Measurements from ENCODE around the gene CALCOCO1.
"Not testable (repeated sequence)": the region's sequence is repeated elsewhere in the genome, so short reads cannot be mapped to it uniquely, and the experiment has no call there.

CALCOCO1 gene

GRCh38 chr12:53733807-53734200 is 6.6 kb upstream of the CALCOCO1 start:
- DNase-seq (ENCODE audit: low spot score), result no peak

- no peak for DNase-seq (ENCODE audit: low spot score)
Observed at GRCh38 chr12:53733051-53733806, 6.0 kb upstream of the CALCOCO1 start.

GRCh38 chr12:53729644-53730043 is 2.4 kb upstream of the CALCOCO1 start:
- DNase-seq (ENCODE audit: low spot score), result no peak

DNA sequence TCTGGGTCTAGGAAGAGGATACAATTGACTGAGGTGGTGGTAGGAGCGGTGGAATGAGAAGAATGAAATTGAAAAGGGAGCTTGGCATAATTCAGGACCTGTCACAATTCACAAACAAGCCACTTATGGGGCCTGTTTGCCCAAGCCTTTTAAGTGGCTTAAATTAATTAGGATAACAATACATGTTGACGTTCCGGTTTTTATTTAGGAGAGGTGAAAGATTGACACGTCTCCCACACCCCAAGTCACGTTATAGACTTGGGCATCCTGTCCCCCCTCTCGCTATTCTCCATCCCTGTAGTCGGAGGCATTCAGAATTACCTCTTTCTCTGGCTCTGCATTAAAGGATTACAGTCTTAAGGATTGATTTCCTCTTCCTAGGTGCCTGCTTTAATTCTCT is 954 bp upstream of the CALCOCO1 start:
- no peak for DNase-seq (ENCODE audit: low spot score)

GRCh38 chr12:53726946-53727309 is 324 bp downstream of the CALCOCO1 start:
- DNase-seq (ENCODE audit: low spot score), result no peak

DNA sequence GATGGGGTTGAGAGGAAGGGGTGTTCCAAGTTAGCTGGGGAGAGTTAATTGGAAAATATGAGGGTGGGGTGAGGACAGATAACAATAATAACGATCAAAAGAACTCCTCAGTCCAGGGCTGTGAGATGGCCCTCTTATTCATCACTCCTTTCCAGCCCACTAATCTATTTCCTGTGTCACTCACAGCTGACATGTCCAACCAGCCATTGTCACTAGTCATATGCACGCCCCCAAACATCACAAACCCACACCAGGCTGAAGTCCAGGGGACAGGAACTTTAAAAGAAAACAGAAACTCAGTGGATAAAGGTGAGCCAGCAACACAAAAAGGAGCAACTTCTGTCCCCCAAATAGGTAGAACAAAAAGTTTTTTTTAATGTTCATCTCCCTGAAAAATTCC is 911 bp downstream of the CALCOCO1 start:
- no peak for DNase-seq (ENCODE audit: low spot score)

GRCh38 chr12:53725824-53726223 is 1.4 kb downstream of the CALCOCO1 start:
- peak; percentile 36 for DNase-seq (ENCODE audit: low spot score)

- no peak for DNase-seq (ENCODE audit: low spot score)
Observed at GRCh38 chr12:53722450-53723041, 4.7 kb downstream of the CALCOCO1 start.

DNA sequence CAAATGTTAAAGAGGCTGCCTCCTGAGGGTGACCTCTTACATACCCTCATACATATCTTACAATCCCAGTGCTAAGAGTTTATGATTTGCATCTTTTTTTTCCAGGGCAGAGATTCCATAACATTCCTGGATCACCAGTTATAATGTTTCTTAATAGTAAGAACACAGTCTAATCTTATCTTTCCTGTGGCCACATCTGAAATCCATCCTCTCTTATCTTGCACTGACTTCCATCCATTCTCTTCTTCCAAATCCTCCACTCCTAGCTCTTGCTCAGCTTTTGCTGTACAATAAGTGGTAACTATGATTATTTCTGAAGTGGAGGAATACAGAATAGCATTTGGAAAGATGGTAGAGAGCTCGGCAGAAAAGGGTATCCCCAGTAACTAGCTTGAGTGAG is 6.3 kb downstream of the CALCOCO1 start:
- DNase-seq (ENCODE audit: low spot score), result no peak

DNA sequence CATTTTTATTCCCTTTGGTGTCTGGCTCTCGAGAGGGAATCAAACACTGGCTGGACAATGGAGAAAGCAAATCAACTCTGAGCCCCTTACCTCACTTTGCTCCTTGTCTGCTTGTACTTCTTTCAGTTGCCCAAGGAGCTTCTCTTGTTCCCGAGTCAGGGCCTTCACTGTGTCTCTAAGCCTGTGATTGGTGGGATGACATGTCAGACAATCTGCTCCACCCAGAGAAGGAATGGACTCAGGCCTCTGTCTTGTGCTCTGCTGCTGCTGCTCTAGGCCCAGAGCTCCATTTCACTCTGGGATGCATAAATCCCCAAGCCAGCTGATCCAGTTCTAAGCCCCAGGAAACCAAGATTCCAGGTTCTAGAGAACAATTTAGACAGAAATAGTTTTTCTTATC is 7.6 kb downstream of the CALCOCO1 start:
- no peak for DNase-seq (ENCODE audit: low spot score)

DNA sequence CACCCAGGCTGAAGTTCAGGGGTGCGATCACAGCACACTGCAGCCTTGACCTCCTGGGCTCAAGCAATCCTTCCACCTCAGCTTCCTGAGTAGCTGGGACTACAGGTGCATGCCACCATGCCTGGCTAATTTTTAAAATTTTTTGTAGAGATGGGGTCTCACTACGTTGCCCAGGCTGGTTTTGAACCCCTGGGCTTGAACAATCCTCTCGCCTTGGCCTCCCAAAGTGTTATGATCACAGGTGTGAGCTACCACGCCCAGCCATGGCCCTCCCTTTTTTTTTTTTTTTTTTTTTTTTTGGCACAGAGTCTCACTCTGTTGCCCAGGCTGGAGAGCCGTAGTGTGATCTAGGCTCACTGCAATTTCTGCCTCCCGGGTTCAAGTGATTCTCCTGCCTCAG is 8.7 kb downstream of the CALCOCO1 start:
- DNase-seq (ENCODE audit: low spot score), result not testable (repeated sequence)

DNA sequence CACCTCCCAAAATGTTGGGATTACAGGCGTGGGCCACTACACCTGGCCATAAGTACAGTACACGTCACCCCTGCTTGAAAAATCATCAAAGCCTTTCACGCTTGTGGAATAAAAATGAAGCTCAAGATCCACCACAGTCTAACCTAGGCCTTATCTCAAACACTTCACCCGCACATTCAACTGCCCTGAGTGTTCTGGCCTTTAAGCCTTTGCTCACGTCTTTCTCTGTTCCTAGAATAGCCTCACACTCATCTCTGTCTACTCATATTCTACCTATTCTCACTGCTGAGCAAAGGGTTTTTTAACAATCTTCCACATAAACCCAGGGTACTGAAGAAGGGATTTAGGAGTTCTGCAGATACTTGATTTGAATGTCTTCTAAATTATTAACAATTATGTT is 9.9 kb downstream of the CALCOCO1 start:
- DNase-seq (ENCODE audit: low spot score), result no peak

GRCh38 chr12:53714004-53714403 is 13.2 kb downstream of the CALCOCO1 start:
- DNase-seq (ENCODE audit: low spot score), result no peak

DNA sequence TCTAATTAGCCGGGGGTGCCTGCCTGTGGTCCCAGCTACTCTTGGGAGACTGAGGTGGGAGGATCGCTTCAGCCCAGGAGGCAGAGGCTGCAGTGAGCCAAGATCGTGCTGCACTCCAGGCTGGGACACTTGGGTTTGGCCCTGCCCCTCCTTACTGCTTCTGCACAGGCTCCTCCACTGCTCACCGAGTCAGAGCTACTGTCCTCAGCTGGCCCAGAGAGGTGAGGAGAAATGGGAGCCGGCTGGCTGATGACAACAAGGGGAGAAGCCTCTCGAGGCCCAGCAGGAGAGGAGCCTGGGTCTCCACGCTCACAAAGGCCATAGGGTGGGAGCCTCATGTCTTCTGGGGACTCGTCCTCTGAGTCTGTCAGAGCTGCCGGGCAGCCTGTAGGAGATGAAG is 13.7 kb downstream of the CALCOCO1 start:
- no peak for DNase-seq (ENCODE audit: low spot score)

- DNase-seq (ENCODE audit: low spot score), result no peak
Observed at GRCh38 chr12:53712059-53712643, 15.1 kb downstream of the CALCOCO1 start.

GRCh38 chr12:53710091-53710490 is 17.2 kb downstream of the CALCOCO1 start:
- DNase-seq (ENCODE audit: low spot score), result no peak

DNA sequence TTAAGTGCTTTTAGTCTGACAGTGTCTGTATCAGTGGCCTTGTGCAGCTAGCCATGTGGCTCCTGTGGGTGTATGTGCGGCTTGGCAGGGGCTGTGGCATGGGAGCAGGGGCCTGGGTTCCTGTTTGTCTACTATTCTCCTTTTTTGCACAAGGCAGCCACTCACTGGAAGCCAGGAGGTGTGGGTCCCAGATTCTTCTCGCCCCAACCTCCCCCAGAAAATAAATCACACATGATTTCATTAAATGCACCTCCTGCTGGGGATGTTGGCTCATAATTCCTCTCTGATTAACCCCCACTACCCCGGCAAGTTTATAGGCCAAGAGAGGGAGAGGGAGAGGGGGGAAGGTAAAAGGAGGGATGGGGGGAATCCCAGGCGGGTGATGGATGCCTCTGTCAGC is 17.6 kb downstream of the CALCOCO1 start:
- DNase-seq (ENCODE audit: low spot score), result no peak

DNA sequence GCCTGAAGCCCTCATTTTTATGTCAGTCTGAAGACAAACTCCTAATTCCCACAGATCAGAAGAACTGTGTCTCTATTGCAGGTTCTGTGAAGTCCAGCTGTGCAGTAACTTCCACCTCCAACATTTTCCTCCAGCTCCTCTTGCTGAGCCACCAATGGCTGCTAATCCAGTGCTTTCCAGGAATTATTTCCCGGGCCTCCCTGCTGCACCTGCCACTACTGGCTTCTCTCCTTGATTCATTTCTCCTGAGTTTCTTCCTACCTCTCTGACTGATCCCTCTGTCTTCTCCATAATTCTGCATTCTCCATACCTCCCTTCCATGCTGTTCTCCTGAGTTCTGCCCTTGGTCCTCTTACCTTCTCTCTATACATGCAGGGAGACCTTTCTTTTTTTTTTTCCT is 21.2 kb downstream of the CALCOCO1 start:
- no peak for DNase-seq (ENCODE audit: low spot score)

GRCh38 chr12:53703756-53704155 is 23.5 kb downstream of the CALCOCO1 start:
- DNase-seq (ENCODE audit: low spot score), result peak; percentile 43

DNA sequence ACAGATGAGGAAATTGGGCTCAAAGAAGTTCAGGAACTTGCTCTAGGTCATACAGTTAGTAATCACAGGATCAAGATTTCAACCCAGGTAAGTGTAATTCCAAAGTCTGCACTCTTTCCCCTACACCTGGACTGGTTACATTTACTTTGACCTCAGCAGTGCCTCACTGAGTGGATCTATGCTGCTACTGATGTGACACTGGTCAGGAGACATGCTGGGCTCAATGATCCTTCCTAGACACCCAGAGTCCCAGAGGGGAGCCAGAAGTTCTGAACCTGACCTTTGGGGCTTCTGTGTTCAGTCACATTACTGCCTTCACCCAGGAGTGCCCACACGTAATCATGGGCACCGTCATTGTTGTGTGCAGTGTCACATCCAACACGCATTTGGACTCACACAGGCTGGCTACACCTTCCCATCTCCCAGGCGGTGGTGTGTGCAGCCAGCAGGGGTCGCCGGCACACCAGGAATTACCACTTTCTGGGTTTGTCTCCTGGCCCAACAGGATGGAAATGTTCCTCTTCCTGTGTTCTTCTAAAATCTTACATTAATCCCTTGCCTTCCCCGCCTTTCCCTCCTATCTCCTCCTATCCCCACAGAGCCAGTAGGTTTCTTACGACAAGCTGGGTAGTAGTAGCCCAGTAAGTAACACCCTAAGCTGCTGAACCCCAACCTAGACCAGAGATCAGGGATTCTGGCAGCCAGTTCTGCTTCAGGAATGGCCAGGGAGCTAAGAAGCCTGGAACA is 25.6 kb downstream of the CALCOCO1 start:
- DNase-seq (ENCODE audit: low spot score), result peak; percentile 89

- no peak for DNase-seq (ENCODE audit: low spot score)
Observed at GRCh38 chr12:53700567-53700966, 26.7 kb downstream of the CALCOCO1 start.

GRCh38 chr12:53699678-53700025 is 27.6 kb downstream of the CALCOCO1 start:
- DNase-seq (ENCODE audit: low spot score), result no peak
